Measurements from ENCODE around the gene INAFM2. TPM values are rescaled to one million over a fixed set of nuclear protein-coding genes. Genes with fewer than 3 reads are reported as not detected.

INAFM2 gene
- total RNA-seq, 2 donors from 2014 or later, result 10.8 to 11.0 TPM

DNA sequence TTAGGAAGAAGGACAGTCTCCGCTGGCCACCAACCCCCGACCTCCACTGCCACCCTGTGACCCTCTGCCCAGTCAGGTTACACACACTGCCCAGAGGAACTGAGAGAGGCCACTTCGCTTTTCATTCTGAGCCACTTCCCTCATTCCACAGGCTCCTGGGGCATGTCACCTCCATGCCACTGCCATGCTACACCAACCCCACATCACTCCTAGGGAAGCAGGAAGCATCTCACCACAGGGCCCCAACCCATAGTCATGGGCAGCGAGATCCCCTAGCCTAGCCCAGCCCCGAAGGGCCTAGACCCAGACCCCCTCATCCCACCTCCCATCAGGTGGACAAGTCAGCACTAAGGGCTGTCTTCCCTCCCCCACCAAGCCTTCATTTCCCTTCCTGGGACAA, 17.1 kb upstream of the INAFM2 start:
- peaks cover 18% of the 10 kb centered on the region for H3K4me1 Mint-ChIP-seq
- H3K27ac Mint-ChIP-seq, result peak overlapping the region; percentile 94
- H3K4me3 Mint-ChIP-seq, result peak overlapping the region; percentile 88
- H3K27me3 Mint-ChIP-seq, result no peaks in the 10 kb centered on the region
- ATAC-seq (replicated peaks), result no peak
- H3K36me3 Mint-ChIP-seq (ENCODE audit: low read depth), result peaks cover 35% of the 10 kb centered on the region
- H3K9me3 Mint-ChIP-seq, result no peaks in the 10 kb centered on the region

DNA sequence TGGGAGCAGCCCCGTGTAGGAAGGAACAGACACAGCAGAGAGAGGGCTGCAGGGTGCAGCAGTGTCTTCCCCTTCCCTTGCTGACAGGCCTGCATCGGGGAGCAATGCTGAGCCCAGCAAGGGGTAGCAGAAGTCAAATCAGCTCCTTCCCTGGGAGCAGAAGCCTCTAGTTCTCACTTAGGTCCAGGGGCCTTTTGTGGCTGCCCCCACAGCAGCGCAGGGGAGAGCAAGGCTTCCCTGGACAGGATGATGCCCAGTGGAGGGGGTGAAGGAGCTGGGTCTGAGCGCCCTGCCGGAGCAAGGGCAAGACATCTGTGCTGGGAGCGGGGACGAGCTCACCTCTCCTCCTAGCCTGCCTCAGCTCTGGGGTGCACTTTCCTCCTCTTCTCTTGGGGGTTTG, 16.6 kb upstream of the INAFM2 start:
- ATAC-seq (replicated peaks), result peak; percentile 18
- H3K4me1 Mint-ChIP-seq, result peaks cover 18% of the 10 kb centered on the region
- H3K27me3 Mint-ChIP-seq, result no peaks in the 10 kb centered on the region
- H3K9me3 Mint-ChIP-seq, result no peaks in the 10 kb centered on the region
- peaks cover 29% of the 10 kb centered on the region for H3K36me3 Mint-ChIP-seq (ENCODE audit: low read depth)
- peak overlapping the region; percentile 88 for H3K4me3 Mint-ChIP-seq
- H3K27ac Mint-ChIP-seq, result peak overlapping the region; percentile 94

DNA sequence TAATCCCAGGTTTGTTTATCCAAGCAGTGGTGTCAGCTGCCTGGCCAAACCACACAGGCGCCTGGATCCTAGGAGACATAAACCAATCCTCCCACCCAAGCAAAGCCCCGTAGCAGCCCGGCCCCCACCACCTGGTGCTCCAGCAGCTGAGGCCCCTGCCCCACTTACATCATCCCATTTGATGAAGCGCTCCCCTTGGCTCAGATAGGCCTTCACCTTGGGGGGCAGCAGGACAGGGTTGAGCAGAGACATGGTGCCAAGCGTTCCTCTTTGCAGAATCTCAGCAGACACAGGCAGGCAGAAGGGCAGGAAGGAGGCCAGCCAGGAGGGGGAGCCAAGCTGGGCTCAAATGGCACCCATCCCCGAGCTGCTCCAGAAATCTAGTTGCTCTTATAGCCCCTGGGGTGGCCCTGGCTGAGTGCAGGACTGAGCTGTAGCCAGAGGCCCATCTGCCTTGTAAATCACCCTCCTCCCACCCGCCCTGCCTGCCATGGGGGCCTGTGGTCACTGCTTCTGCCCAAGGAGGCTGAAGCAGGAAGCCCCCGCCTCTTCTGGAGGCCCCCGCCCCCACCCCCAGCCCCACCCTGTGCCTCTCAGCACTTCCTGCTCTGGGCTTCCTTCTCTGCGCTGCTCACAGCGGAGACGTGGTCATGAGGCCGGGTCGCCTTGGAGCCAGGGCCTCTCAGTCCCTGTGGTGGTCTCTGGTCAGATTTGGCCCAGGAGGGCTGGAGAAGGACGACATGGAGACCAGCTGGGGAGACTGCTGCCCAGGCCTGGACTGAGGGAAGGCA, 15.9 kb upstream of the INAFM2 start, which contains the start of gene PLCB2:
PLCB2 (minus strand) TSS at position 515 of the 791 bp plus-strand sequence; CDS start at position 252, 263 bp downstream.
- Mint-ChIP-seq H3K27ac (peak within 1 kb of the TSS; percentile 94), H3K9me3 (no peaks in the 10 kb centered on the region), H3K4me3 (peak within 1 kb of the TSS; percentile 88), H3K4me1 (peaks cover 18% of the 10 kb centered on the region), H3K27me3 (no peaks in the 10 kb centered on the region), H3K36me3 (ENCODE audit: low read depth) (peaks cover 22% of the 10 kb centered on the region)
- peak; percentile 81 for ATAC-seq (replicated peaks)

DNA sequence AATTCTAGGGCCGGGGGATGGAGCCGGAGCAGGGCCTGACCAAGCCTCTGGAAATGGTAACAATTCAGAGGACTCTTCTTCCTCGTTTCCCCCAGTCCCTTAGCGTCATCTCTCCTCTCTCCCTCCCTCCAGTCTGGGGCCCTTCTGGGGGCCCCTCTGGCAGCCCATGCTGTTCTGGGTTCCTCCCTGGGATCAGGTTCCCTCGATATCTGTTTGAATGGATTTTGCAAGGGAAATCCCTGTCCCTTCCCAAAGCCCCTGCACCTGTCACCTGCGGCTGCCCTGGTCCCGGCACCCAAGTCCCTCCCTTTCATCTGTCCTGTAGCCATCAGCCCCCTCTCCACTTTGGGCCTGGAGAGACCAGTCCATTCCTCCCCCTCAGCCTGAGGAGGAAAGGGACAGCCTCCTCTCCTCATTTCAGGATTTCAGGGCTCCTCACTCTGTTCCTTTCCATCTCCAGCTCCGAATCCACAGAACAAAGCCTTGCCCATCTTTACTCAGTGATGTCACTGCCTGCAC, 14.1 kb upstream of the INAFM2 start:
- H3K4me1 Mint-ChIP-seq, result peaks cover 16% of the 10 kb centered on the region
- H3K9me3 Mint-ChIP-seq, result no peaks in the 10 kb centered on the region

DNA sequence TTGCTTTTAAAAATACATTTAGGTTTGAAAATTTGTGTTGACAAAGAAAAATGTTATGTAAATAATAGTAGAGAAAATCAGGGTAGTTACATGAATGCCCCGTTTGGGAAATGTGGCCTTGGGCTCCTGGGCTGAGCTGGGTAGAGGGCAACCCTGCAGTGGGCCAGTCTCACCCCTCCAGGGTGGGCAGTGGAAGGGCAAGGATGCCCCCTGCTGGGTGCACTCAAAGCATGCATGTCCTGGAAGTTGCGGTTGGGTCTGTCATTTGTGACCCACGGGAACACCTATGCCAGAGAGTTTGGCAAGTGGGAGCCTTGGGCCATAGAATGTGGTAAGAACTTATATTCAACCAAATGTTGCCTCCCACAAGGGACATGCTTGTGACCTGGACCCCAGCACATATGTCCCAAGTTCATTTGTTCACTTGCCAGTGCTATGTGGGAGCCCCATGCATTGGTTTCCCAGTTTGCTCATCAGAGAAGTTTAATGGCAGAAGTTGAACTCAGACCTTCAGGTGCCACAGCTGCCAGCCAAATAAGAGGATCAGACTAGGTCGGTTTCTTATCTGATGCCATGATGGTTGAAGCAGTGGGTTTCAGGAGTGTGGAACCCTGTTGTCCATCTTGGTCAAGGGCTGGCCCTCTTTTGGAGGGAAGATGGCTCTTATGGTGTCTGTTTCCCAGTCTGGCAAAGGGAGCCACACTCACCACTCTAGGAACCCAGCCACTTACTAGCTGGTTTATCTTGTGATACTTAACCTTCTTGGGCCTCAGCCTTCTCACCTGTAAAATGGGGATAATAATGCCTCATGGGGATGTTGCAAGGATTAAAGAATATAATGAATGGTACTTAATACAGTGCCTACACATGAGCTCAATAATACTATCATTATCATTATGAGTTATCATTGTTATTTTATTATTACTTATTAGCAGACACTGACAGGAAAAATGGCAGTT, 13.2 kb upstream of the INAFM2 start:
- peaks cover 8% of the 10 kb centered on the region for H3K4me1 Mint-ChIP-seq
- peak overlapping the region; percentile 94 for H3K27ac Mint-ChIP-seq
- no peaks in the 10 kb centered on the region for H3K27me3 Mint-ChIP-seq
- peak; percentile 32 for ATAC-seq (replicated peaks)
- no peaks in the 10 kb centered on the region for H3K36me3 Mint-ChIP-seq (ENCODE audit: low read depth)
- peak overlapping the region; percentile 88 for H3K4me3 Mint-ChIP-seq
- H3K9me3 Mint-ChIP-seq, result no peaks in the 10 kb centered on the region

More for the DNA sequence above, 14.1 kb upstream of the INAFM2 start:
- Mint-ChIP-seq H3K27ac (peak overlapping the region; percentile 94), H3K4me3 (peak overlapping the region; percentile 88), H3K36me3 (ENCODE audit: low read depth) (peaks cover 4% of the 10 kb centered on the region), H3K27me3 (no peaks in the 10 kb centered on the region)
- ATAC-seq (replicated peaks), result no peak

DNA sequence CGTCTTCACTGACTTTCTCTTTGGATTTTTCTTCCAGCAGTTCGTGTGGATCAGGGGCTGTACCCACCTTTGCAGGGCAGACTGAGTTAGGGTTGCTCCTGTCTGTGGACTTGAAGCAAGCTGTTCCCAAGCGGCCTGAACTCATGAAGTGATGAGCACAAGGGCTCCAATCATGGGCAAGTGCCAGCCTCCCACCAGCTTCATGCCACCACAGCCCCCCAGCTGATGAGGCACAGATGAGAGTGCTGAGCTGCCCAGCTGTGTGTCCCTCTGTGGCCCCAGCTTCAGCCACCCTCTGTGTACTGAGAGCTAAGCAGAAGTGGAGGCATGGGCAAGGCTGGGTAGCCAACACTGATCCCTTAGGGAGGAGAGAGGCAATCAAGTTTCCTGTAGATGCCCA, 12.5 kb upstream of the INAFM2 start:
- Mint-ChIP-seq H3K4me1 (peaks cover 8% of the 10 kb centered on the region), H3K4me3 (no peak overlapping the region), H3K27ac (no peak overlapping the region), H3K36me3 (ENCODE audit: low read depth) (no peaks in the 10 kb centered on the region), H3K27me3 (no peaks in the 10 kb centered on the region), H3K9me3 (no peaks in the 10 kb centered on the region)
- no peak for ATAC-seq (replicated peaks)

DNA sequence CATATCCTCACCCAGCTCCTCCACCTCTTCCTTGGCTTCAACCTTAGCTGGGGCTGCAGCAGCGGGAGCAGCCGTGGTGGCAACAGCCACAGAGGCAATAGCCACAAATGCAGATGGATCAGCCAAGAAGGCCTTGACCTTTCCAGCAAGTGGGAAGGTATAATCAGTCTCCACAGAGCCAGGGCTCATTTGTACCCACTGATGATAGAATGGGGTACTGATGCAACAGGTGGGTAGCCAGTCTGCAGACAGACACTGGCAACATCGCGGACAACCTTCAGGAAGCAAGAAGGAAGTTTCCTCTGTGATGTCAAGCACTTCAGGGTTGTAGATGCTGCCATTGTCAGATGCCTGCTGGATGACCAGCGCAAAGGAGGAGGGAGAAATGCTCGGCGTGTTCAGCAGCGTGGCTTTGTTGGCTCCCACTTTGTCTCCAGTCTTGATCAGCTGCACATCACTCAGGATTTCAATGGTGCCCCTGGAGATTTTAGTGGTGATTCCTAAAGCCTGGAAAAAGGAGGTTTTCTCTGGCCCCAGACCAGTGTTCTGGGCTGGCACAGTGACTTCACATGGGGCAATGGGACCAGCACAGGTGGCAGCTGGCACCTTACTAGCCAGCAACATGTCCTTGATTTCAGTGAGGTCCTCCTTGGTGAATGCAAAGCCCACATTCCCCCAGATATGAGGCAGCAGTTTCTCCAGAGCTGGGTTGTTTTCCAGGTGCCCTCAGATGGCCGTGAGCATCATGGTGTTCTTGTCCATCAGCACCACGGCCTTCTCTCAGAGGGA, 10.9 kb upstream of the INAFM2 start:
- no peaks in the 10 kb centered on the region for H3K36me3 Mint-ChIP-seq (ENCODE audit: low read depth)
- no peak overlapping the region for H3K4me3 Mint-ChIP-seq
- peaks cover 8% of the 10 kb centered on the region for H3K27me3 Mint-ChIP-seq
- H3K9me3 Mint-ChIP-seq, result no peaks in the 10 kb centered on the region
- H3K27ac Mint-ChIP-seq, result no peak overlapping the region
- no peak for ATAC-seq (replicated peaks)
- no peaks in the 10 kb centered on the region for H3K4me1 Mint-ChIP-seq

DNA sequence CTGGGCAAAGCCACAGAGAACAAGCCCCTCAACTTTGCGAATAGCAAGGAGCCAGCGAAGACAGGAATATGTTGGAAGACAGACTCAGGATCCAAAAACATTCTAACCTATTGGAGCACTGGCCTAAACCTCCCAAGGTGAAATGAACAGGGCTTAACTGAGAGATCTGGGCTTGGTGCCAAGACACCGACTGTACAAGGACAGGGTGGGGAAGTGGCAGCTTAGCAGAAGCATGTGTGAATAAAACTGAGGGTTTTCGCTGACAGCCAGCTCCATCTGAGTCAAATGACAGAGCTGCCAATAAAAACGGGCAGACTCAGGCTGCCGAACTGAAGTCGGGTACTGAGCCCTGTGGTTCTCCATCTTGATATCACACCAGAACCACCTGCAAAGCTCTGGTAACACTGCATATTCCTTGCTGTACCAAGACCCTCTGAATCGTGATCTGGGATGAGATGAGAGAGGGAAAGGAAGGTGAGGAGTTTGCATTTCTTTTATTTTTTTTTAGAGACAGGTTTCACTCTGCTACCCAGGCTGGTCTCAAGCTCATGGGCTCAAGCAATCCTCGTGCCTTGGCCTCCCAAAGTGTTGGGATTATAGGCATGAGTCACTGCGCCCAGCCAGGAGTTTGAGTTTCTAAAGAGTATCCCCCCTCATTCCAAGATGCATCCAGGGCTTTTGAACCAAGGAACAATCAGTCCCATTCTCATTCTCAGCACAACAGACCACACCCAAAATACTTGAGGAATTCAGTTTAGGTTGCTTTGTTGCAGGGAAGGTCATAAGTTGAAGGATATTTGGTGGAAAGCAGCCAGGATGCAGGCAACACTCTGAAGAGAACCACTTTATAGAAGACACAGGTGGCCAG, 9.7 kb upstream of the INAFM2 start:
- no peak overlapping the region for H3K4me3 Mint-ChIP-seq
- no peak for ATAC-seq (replicated peaks)
- no peaks in the 10 kb centered on the region for H3K9me3 Mint-ChIP-seq
- H3K27ac Mint-ChIP-seq, result no peak overlapping the region
- H3K4me1 Mint-ChIP-seq, result no peaks in the 10 kb centered on the region
- H3K36me3 Mint-ChIP-seq (ENCODE audit: low read depth), result no peaks in the 10 kb centered on the region
- H3K27me3 Mint-ChIP-seq, result peaks cover 8% of the 10 kb centered on the region

DNA sequence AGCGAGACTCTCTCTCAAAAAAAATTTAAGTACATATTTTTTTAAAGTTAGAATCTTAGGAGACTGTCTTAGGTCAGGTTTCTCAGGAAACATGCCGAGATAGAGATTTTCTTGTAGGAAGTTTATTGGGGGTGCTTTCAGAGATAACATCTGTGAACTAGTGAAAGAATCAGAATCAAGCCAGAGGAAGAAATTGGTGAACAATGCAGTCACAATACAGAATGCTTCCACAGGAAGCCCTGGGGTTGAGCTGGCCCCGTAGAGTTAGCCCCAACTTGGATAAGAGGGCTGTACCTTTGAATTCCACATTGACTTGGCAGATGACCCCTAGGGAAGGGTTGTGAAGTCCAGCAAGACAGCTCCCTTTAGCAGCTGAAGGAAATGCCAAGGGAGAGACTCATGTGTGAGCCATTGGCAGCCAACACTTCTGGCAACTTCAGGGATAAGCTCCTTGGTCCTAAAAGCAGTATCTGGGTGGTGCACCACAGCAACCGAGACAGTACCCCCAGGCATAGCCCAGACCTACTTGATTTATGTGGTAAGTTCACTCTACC, 8.7 kb upstream of the INAFM2 start:
- ATAC-seq (replicated peaks), result no peak
- H3K36me3 Mint-ChIP-seq (ENCODE audit: low read depth), result no peaks in the 10 kb centered on the region
- no peak overlapping the region for H3K4me3 Mint-ChIP-seq
- H3K4me1 Mint-ChIP-seq, result no peaks in the 10 kb centered on the region
- no peaks in the 10 kb centered on the region for H3K9me3 Mint-ChIP-seq
- peaks cover 8% of the 10 kb centered on the region for H3K27me3 Mint-ChIP-seq
- H3K27ac Mint-ChIP-seq, result no peak overlapping the region

DNA sequence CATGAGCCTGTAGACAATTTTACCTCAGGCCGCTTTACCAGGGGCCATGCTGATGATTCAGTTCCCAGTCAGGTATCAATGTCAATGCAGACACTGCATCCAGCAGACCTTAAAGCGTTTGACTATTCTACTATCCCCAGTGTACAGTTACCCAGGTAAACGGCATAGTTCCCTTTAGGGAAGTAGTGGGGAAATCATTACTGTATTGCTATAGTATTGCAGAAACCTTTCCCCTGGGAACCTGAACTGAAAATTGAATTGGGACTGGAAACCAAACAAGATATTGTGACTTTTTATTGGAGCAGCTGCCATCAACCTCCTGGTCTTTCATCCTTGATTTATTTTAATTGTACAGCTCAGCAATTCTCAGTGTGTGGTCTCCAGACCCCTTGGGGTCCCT, 6.6 kb upstream of the INAFM2 start:
- H3K9me3 Mint-ChIP-seq, result no peaks in the 10 kb centered on the region
- H3K4me1 Mint-ChIP-seq, result peaks cover 7% of the 10 kb centered on the region
- H3K4me3 Mint-ChIP-seq, result no peak overlapping the region
- H3K36me3 Mint-ChIP-seq (ENCODE audit: low read depth), result no peaks in the 10 kb centered on the region
- H3K27ac Mint-ChIP-seq, result no peak overlapping the region
- peaks cover 8% of the 10 kb centered on the region for H3K27me3 Mint-ChIP-seq
- ATAC-seq (replicated peaks), result no peak

DNA sequence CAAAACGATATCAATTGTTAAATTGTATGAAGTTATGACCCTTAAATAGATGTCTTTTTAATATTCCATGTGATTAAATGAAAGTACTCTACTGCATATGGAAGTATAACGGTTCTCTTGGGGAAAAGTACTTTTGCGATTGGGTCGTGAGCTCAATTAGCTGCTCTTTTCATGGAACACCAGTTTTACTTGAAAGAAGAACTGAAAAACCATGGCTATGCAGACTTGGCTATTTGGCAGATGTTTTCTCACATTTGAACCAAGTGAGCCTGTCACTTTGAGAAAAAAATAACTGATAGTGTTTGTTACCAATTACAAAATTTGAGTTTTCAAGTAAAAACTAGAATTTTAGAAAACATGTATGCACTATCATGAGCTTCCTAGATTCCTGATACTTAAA, 5.9 kb upstream of the INAFM2 start:
- no peak overlapping the region for H3K4me3 Mint-ChIP-seq
- no peaks in the 10 kb centered on the region for H3K36me3 Mint-ChIP-seq (ENCODE audit: low read depth)
- H3K27me3 Mint-ChIP-seq, result peaks cover 8% of the 10 kb centered on the region
- no peaks in the 10 kb centered on the region for H3K9me3 Mint-ChIP-seq
- peaks cover 11% of the 10 kb centered on the region for H3K4me1 Mint-ChIP-seq
- ATAC-seq (replicated peaks), result no peak
- H3K27ac Mint-ChIP-seq, result no peak overlapping the region

DNA sequence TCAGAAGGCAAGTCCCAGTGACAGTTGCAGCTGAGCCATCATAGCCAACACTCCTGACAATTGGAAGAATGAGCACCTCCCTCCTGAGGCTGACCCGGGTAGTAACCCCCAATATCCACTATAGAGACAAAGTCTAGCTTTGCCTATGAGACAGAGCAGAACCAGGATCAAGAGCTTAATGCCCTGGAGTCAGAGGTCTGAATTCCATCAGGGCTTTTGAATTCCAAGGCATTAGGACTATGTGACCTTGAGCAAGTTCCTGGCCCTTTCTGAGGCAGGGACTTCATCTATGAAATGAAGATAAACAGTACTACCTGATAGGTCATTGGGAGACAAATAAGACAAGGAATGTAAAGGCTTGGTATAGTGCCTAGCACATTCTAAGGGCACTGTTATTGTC, 3.1 kb upstream of the INAFM2 start:
- Mint-ChIP-seq H3K36me3 (ENCODE audit: low read depth) (no peaks in the 10 kb centered on the region), H3K4me1 (peaks cover 11% of the 10 kb centered on the region), H3K27me3 (peaks cover 8% of the 10 kb centered on the region), H3K9me3 (no peaks in the 10 kb centered on the region), H3K4me3 (no peak overlapping the region), H3K27ac (no peak overlapping the region)
- ATAC-seq (replicated peaks), result no peak

DNA sequence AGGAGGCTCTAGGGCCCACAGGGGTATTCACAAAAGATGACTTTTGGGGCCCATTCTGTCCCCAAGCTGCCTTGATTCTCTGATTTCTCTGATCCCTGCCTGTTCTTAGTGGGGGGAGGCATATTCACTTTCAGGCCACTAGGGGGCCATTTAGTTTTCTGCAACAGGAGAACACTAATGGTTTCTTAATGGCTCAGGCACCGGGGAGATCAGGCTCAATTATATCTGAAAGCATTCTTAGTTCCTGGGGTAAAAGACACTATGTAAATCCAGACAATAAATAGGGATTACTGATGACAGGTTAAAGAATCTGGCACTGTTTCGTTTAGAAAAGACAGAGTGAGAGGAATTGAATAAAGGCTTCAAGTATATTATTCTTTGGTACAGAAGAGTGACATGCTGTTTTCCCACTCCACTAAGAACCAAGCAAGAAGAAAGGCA, 2.5 kb upstream of the INAFM2 start:
- Mint-ChIP-seq H3K4me1 (peaks cover 11% of the 10 kb centered on the region), H3K27me3 (peaks cover 8% of the 10 kb centered on the region), H3K4me3 (no peak overlapping the region), H3K27ac (no peak overlapping the region), H3K9me3 (no peaks in the 10 kb centered on the region), H3K36me3 (ENCODE audit: low read depth) (no peaks in the 10 kb centered on the region)
- ATAC-seq (replicated peaks), result peak; percentile 49
